ENCODE data around the gene AP2A2. TPM values are rescaled to one million over a fixed set of nuclear protein-coding genes. Genes with fewer than 3 reads are reported as not detected.

AP2A2 gene
- total RNA-seq, 1 donor from 2014 or later = 9.5 TPM

- DNase-seq (ENCODE audit: low read depth) (no peak), FAIRE-seq (no peak)
- Histone ChIP-seq H3K27me3 (ENCODE audit: control insufficient read depth, insufficient read depth, low read length) (no peaks in the 10 kb centered on the region), H3K36me3 (ENCODE audit: control insufficient read depth, insufficient read depth, low read length) (peaks cover 19% of the 10 kb centered on the region), H3K4me3 (ENCODE audit: low read depth, low read length) (no peak overlapping the region)
- no peak for TF ChIP-seq CTCF (IDR thresholded peaks at IDR 0.05; ENCODE audit: insufficient read depth, low read length, severe bottlenecking)
Measured at GRCh38 chr11:976431-977160, 50.9 kb downstream of the AP2A2 start.

- DNase-seq (ENCODE audit: low read depth) (no peak), FAIRE-seq (no peak)
- Histone ChIP-seq H3K36me3 (ENCODE audit: control insufficient read depth, insufficient read depth, low read length) (peaks cover 17% of the 10 kb centered on the region), H3K27me3 (ENCODE audit: control insufficient read depth, insufficient read depth, low read length) (no peaks in the 10 kb centered on the region), H3K4me3 (ENCODE audit: low read depth, low read length) (no peak overlapping the region)
- TF ChIP-seq CTCF (IDR thresholded peaks at IDR 0.05; ENCODE audit: insufficient read depth, low read length, severe bottlenecking) = no peak
Measured at GRCh38 chr11:977830-978720, 52.4 kb downstream of the AP2A2 start.

- peaks cover 13% of the 10 kb centered on the region for H3K36me3 ChIP-seq (ENCODE audit: control insufficient read depth, insufficient read depth, low read length)
- no peaks in the 10 kb centered on the region for H3K27me3 ChIP-seq (ENCODE audit: control insufficient read depth, insufficient read depth, low read length)
- H3K4me3 ChIP-seq (ENCODE audit: low read depth, low read length) = no peak overlapping the region
- no peak for DNase-seq (ENCODE audit: low read depth)
- no peak for TF ChIP-seq CTCF (IDR thresholded peaks at IDR 0.05; ENCODE audit: insufficient read depth, low read length, severe bottlenecking)
- FAIRE-seq = no peak
Measured at GRCh38 chr11:978781-979180, 53.1 kb downstream of the AP2A2 start.

GRCh38 chr11:980438-981357 is 55.0 kb downstream of the AP2A2 start:
- Histone ChIP-seq H3K36me3 (ENCODE audit: control insufficient read depth, insufficient read depth, low read length) (peaks cover 21% of the 10 kb centered on the region), H3K27me3 (ENCODE audit: control insufficient read depth, insufficient read depth, low read length) (no peaks in the 10 kb centered on the region), H3K4me3 (ENCODE audit: low read depth, low read length) (no peak overlapping the region)
- FAIRE-seq (peak; percentile 47), DNase-seq (ENCODE audit: low read depth) (no peak)
- no peak for TF ChIP-seq CTCF (IDR thresholded peaks at IDR 0.05; ENCODE audit: insufficient read depth, low read length, severe bottlenecking)

GRCh38 chr11:981764-982163 is 56.1 kb downstream of the AP2A2 start:
- H3K4me3 ChIP-seq (ENCODE audit: low read depth, low read length) = no peak overlapping the region
- TF ChIP-seq CTCF (IDR thresholded peaks at IDR 0.05; ENCODE audit: insufficient read depth, low read length, severe bottlenecking) = no peak
- DNase-seq (ENCODE audit: low read depth) (no peak), FAIRE-seq (no peak)
- peaks cover 28% of the 10 kb centered on the region for H3K36me3 ChIP-seq (ENCODE audit: control insufficient read depth, insufficient read depth, low read length)
- H3K27me3 ChIP-seq (ENCODE audit: control insufficient read depth, insufficient read depth, low read length) = no peaks in the 10 kb centered on the region

Data from bronchial epithelial cell (primary cell).